Measurements from ENCODE around the gene GAN.
"Not testable (repeated sequence)": the region's sequence is repeated elsewhere in the genome, so short reads cannot be mapped to it uniquely, and the experiment has no call there.

Gene GAN

DNA sequence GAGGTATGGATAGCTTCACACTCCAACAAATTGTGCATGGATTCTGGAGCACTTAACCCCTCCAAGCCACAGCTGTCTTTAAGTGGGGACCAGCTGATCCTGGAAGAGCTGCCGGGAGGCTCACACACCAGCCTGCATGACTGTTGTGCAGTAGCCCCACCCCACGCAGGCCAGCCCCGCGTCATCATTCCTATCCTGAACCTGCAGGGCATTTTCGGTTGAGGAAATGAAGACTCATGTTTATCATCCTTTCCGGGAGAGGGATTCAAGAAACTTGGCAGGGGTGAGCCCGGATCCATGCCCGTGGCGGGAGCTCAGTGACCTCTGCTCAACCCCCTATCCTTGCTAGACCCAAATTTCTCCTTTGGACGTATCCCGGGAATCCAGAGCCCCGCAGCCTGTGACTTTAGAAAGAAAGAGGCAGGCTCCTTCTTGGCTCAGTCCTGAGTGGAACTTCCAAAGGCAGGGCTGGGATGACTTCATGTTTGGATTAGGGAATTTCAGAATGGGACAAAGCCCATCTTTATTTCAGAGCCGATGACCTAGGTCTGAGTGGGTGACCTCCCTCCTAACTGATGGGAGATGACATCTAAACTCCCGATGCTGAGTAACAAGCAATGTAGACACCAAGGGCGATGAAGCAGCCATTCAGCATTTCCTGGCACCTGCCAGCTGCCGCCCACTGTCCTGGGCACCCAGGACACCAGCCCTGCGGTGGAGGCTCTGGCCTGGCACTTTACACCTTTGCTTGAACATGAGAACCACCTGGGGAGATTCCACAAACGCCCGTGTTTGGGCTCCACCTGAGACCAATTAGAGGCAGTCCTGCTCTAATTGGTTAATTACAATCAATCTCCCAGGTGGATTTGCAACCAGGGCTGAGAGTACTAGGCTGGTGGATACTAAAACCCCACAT is 86.5 kb downstream of the GAN start:
- DNase-seq: peak; percentile 64

DNA sequence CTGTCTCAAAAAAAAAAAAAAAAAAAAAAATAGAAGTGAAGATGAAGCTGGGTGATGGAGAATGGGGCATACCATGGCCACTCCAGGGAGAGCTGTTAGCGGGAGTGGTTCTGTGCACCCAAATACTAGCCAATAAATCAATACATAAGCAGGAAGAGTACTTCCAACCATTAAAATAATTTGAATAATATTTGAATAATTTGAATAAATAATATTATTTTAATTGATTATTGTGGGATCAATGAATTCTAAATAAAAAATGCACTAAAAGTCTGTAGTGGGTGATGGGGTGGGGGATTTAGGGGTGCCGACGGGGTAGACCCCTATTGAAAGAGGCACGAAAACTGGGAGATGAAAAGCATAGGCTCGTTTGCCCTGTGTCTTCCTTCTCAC is 88.4 kb downstream of the GAN start:
- no peak for DNase-seq

GRCh38 chr16:81403601-81404391 is 89.0 kb downstream of the GAN start:
- DNase-seq: peak; percentile 59

GRCh38 chr16:81405002-81405401 is 90.2 kb downstream of the GAN start:
- DNase-seq: not testable (repeated sequence)

- DNase-seq: peak; percentile 65
Measured at GRCh38 chr16:81405702-81406113, 90.9 kb downstream of the GAN start.

DNA sequence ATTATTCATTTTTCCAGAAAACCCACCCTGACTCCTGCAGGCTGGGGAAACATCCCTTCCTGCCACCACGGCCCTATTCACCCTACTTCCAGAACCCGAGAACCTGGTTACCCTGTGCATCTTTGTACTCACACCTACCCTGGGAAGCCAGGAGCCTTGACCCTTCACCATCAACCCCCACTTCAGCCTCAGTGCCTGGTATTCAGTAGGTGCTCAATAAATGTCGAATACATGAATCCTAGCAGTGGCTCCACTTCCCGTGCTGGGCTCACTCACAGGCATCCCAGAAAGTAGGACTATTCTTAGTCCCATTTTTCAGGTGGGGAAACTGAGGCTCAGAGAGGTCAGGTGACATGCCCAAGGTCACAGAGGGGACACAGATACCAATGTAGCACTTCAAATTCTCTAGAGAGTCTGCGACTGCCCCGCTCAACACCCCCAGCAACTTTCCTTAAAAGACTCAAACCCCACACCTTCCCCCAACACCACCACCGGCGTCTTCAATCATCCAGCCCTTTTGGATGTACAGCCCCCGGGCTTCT is 93.7 kb downstream of the GAN start:
- no peak for DNase-seq

DNA sequence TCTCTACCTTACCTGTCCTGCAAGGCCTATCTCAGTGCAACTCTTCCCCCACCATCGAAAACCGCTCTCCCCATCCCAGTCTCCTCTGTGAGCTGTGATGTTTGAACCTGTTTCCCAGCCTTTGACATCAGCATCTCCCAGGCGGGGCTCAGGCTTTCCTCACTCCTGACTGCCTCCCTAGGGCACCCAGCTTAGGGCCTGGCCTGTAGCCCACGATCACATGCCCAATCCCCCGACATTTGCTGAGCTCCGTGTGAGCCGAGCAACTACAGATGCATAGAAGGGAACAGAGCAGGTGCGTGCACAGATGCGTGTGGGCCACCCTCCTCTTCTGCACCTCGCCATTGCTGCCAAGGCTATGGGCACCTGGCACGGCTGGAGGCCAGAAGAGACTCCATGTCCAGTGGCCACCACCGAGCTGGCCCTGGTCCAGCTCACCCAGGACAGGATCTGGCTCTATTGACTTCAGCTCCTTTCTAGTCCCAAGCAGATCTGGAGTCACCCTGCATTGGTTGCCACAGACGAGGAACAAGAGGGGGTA is 94.3 kb downstream of the GAN start:
- no peak for DNase-seq

- no peak for DNase-seq
Measured at GRCh38 chr16:81410643-81411293, 96.0 kb downstream of the GAN start.

- no peak for DNase-seq
Measured at GRCh38 chr16:81413245-81413990, 98.7 kb downstream of the GAN start.

- DNase-seq: no peak
Measured at GRCh38 chr16:81415751-81416150, 101.0 kb downstream of the GAN start.

DNA sequence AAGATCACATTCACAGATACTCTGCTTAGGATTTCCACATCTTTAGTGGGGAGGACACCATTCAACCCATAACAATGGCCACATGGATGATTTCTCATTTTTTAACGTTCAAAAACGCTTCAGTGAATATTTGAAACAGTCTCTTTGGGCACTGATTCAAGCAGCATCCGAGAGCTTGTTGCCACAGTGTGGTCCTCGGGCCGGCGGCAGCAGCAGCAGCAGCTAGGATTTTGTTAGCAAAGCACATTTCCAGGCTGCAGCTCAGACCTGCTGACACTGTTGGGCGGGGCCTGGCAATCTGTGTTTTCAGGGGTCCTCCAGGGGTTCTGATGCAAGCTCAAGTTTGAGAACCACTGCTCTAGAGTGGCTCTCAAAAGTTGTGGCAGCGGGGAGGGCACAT is 102.0 kb downstream of the GAN start:
- DNase-seq: no peak

- no peak for DNase-seq
Measured at GRCh38 chr16:81417210-81417609, 102.4 kb downstream of the GAN start.

- no peak for DNase-seq
Measured at GRCh38 chr16:81419806-81420205, 105.0 kb downstream of the GAN start.

GRCh38 chr16:81421126-81421525 is 106.4 kb downstream of the GAN start:
- DNase-seq: no peak

- DNase-seq: no peak
Measured at GRCh38 chr16:81421536-81421935, 106.8 kb downstream of the GAN start.

- not testable (repeated sequence) for DNase-seq
Measured at GRCh38 chr16:81422153-81422552, 107.4 kb downstream of the GAN start.

GRCh38 chr16:81424771-81425170 is 110.0 kb downstream of the GAN start:
- no peak for DNase-seq

- DNase-seq: no peak
Measured at GRCh38 chr16:81427219-81427618, 112.5 kb downstream of the GAN start.

DNA sequence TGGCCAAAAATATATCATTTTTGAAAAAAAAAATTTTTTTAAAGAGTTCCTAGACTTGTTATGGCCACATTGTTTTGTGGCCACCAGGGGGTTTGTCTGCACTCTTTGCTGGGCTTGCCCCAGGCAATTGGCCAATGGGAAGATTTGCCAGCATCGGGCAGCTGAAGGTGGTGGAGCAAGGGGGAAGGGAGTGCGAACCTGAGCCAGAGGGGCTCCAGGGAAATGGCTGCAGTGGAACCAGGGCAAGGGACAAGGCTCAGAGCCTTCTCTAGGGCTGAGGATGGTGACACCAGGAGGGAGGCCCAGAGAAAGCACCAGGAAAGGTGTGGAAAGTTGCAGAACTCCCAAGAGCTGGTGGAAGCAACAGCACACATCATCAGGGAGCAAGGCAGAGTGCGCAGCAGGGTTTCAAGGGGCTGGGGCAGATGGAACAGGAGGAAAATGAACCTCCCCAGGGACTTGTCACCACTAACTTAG is 114.3 kb downstream of the GAN start:
- DNase-seq: no peak

DNA sequence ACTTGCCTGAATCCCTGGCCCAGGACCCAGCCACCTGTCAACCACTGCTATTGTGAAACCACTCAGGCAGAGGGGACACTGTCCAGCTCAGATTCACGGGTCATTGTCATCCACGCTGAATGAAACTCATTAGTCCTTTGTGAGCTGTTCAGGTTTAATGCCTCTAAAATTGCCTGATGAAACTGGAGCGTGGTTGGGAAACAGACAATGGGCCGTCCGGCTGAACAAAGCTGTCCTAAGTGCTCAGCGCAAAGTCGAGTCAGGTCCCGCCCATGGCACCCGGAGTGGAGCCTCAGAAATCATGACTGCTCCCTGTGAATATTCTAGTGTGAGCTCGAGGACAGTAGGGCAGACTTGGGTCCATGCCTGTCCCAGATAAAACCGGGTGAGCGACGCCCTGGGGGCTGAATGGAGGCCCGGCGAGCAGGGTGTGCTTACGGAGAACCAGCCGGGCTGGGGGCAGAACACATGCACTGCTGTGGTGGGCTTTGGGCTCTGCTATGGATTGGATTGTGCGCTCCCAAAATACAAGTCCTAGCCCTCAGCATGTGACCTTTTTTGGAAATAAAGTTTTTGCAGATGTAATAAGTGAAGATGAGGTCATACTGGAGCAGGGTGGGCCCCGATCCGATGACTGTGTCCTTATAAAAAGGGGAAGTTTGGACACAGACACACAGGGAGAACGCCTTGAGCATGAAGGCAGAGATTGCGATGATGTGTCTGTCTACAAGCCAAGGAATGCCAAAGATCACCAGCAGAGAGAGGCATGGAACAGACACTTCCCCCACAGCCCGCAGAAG is 117.0 kb downstream of the GAN start:
- peak; percentile 48 for DNase-seq

- DNase-seq: no peak
Measured at GRCh38 chr16:81432937-81433557, 118.3 kb downstream of the GAN start.

Measured in T1000 (cell line).